B cell (primary cell): ENCODE results near the gene TOR1AIP1. TPM values are rescaled to one million over a fixed set of nuclear protein-coding genes. Genes with fewer than 3 reads are reported as not detected.
"Not testable (repeated sequence)": the region's sequence is repeated elsewhere in the genome, so short reads cannot be mapped to it uniquely, and the experiment has no call there.

Experiments used
- ATAC-seq: fragments of 200-7000 bp; cut with Tn5 transposase; one replicate; pipeline ENCODE4 v1.10.0; 2021; ENCODE audit warnings: low read depth, mild to moderate bottlenecking, moderate number of reproducible peaks, moderate library complexity
- CTCF ChIA-PET: fragments of 350-600 bp; sonication (Branson Sonifier 250); formaldehyde crosslinking; loops from one replicate; lab custom pipeline; 2021; ENCODE audit warnings: antibody characterized with exemption, inconsistent platforms; lab: Charles Lee
- POLR2A ChIA-PET: fragments of 350-600 bp; sonication (Branson Sonifier 250); formaldehyde crosslinking; loops from one replicate; lab custom pipeline; 2021; ENCODE audit warnings: antibody characterized with exemption; lab: Charles Lee
- DNase-seq: peaks from one replicate; pipeline ENCODE4 v3.0.0; 2013
- H2AFZ ChIP-seq: 2 replicates; pipeline ENCODE4 v1.6.1; 2012; ENCODE audit warnings: mild to moderate bottlenecking, low read depth, low read length; ENCODE audit not compliant: insufficient read depth, poor library complexity, severe bottlenecking
- H3K27ac ChIP-seq, 2 donors: 1 replicate in 1 of 2; 2 replicates in 1 of 2; pipeline ENCODE4 v1.5.1; 2012 to 2013; ENCODE audit warnings: low read length in 2 of 2, mild to moderate bottlenecking in 2 of 2, moderate library complexity in 1 of 2
- H3K27me3 ChIP-seq, 4 experiments: fragments of 200-600 bp in 1 of 4; sonication (generic) in 1 of 4; replicated peaks in 1 of 4; 1 replicate in 2 of 4; 2 replicates in 2 of 4; pipeline versions ENCODE4 v1.6.1 to v1.7.0; 2013 to 2016; ENCODE audit warnings: low read length in 3 of 4, mild to moderate bottlenecking in 2 of 4, mixed read lengths in 1 of 4, moderate library complexity in 1 of 4; ENCODE audit not compliant: insufficient read depth in 4 of 4, control insufficient read depth in 3 of 4; ENCODE audit errors: control extremely low read depth in 1 of 4
- H3K36me3 ChIP-seq, 2 experiments: replicated peaks in 1 of 2; 1 replicate in 1 of 2; 2 replicates in 1 of 2; pipeline versions ENCODE4 v1.6.1 to v1.7.1; 2013; ENCODE audit warnings: low read length in 1 of 2; ENCODE audit not compliant: insufficient read depth in 2 of 2, control insufficient read depth in 1 of 2; ENCODE audit errors: control extremely low read depth in 1 of 2, extremely low read depth in 1 of 2
- H3K4me1 ChIP-seq, 2 donors: fragments of 200-600 bp in 1 of 2; sonication (generic) in 1 of 2; 1 replicate in 1 of 2; 2 replicates in 1 of 2; pipeline versions ENCODE4 v1.5.1 to v1.6.1; 2013 to 2017; ENCODE audit warnings: low read length in 2 of 2; ENCODE audit not compliant: control insufficient read depth in 2 of 2, insufficient read depth in 2 of 2
- H3K4me2 ChIP-seq: replicated peaks from 2 replicates; pipeline ENCODE3; 2012; ENCODE audit warnings: mild to moderate bottlenecking, low read depth, low read length; ENCODE audit not compliant: poor library complexity, severe bottlenecking
- H3K4me3 ChIP-seq, 5 experiments: fragments of 200-600 bp in 1 of 5; sonication (generic) in 1 of 5; 1 replicate in 3 of 5; 2 replicates in 2 of 5; pipeline versions ENCODE4 v1.5.1 to v1.7.0; 2011 to 2016; ENCODE audit warnings: low read length in 4 of 5, mild to moderate bottlenecking in 4 of 5, low read depth in 2 of 5, control low read depth in 1 of 5, moderate library complexity in 1 of 5; ENCODE audit not compliant: insufficient read depth in 1 of 5; ENCODE audit errors: control extremely low read depth in 1 of 5, extremely low read depth in 1 of 5
- H3K79me2 ChIP-seq: fragments of 200-600 bp; sonication (generic); one replicate; pipeline ENCODE4 v1.6.0; 2016; ENCODE audit warnings: low read length; ENCODE audit not compliant: control insufficient read depth, insufficient read depth
- H3K9ac ChIP-seq: fragments of 200-600 bp; sonication (generic); 2 replicates; pipeline ENCODE4 v1.6.1; 2017; ENCODE audit warnings: mild to moderate bottlenecking, low read length, moderate library complexity
- H3K9me3 ChIP-seq, 3 donors: one replicate each; pipeline versions ENCODE4 v1.6.1 to v1.7.1; 2013; ENCODE audit warnings: low read length in 2 of 3; ENCODE audit not compliant: control insufficient read depth in 2 of 3, insufficient read depth in 1 of 3; ENCODE audit errors: control extremely low read depth in 1 of 3
- H4K20me1 ChIP-seq: 2 replicates; pipeline ENCODE4 v1.6.0; 2012; ENCODE audit warnings: mild to moderate bottlenecking, low read length; ENCODE audit not compliant: insufficient read depth, control insufficient read depth, poor library complexity, severe bottlenecking
- H3K27ac Mint-ChIP-seq: one replicate; pipeline ENCODE4 v1.8.0; 2021; ENCODE audit warnings: mixed read lengths
- H3K27me3 Mint-ChIP-seq: one replicate; pipeline ENCODE4 v1.8.0; 2021; ENCODE audit warnings: mixed read lengths
- H3K4me1 Mint-ChIP-seq: one replicate; pipeline ENCODE4 v1.8.0; 2021; ENCODE audit warnings: mixed read lengths
- H3K4me3 Mint-ChIP-seq: one replicate; pipeline ENCODE4 v1.8.0; 2021; ENCODE audit warnings: mixed read lengths
- H3K9me3 Mint-ChIP-seq: one replicate; pipeline ENCODE4 v1.8.0; 2022; ENCODE audit warnings: mixed read lengths; ENCODE audit not compliant: insufficient read depth
- CTCF ChIP-seq: fragments of 200-600 bp; IDR thresholded peaks from one replicate; pipeline ENCODE4 v1.8.0; 2022; ENCODE audit warnings: antibody characterized with exemption, mild to moderate bottlenecking
- EZH2 ChIP-seq: IDR thresholded peaks from 2 replicates; pipeline ENCODE4 v1.6.1; 2012; ENCODE audit warnings: borderline replicate concordance, low read depth, mild to moderate bottlenecking, moderate library complexity, low read length; ENCODE audit not compliant: insufficient read depth, poor library complexity, severe bottlenecking
- WGBS: methylation state at CpG from one replicate; pipeline ENCODE4 v1.1.5; 2013; ENCODE audit warnings: missing lambda C conversion rate; ENCODE audit not compliant: insufficient coverage; 5-methylcytosine and 5-hydroxymethylcytosine counted together
- intact Hi-C: fragments of 100-400 bp; cut with micrococcal nuclease; formaldehyde crosslinking; loops from one replicate; pipeline ENCODE4 v1.10.0; 2022
- polyA plus RNA-seq: library from polyadenylated mRNA; depleted of rRNA; stranded (reverse); fragments of >200 nt; gene quantifications from 2 replicates; pipeline ENCODE4 v1.2.3, GENCODE V29; 2012
- total RNA-seq, 2 donors: library from RNA; stranded (reverse); fragments of 120-200 nt in 1 of 2; gene quantifications; 1 replicate in 1 of 2; 2 replicates in 1 of 2; pipeline versions ENCODE4 v1.2.3 to v1.2.4, GENCODE V29; 2013 to 2022

The TOR1AIP1 gene
- total and polyA plus RNA-seq, 2 donors (not counting 1 experiment from before 2014, with no cell fraction given) = 43.3 to 98.1 TPM

- CTCF ChIA-PET = no interaction called here
- POLR2A ChIA-PET = no interaction called here
Measured at GRCh38 chr1:179958359-179958758, 76.3 kb downstream of the TOR1AIP1 start.

GRCh38 chr1:179962168-179962567, 80.1 kb downstream of the TOR1AIP1 start:
- H3K9me3 Mint-ChIP-seq, H3K27me3 Mint-ChIP-seq: not testable (repeated sequence)
- 100% methylated on average over 1 of the region's 8 CpGs for WGBS

More at GRCh38 chr1:179958359-179958758, 76.3 kb downstream of the TOR1AIP1 start:
- Histone ChIP-seq H2AFZ (no peak overlapping the region), H3K4me1 (peaks cover 16 to 25% of the 10 kb centered on the region in 2 donors), H4K20me1 (peaks cover 39% of the 10 kb centered on the region), H3K36me3 (peaks cover 0 to 2% of the 10 kb centered on the region in 2 experiments), H3K9ac (no peak overlapping the region), H3K79me2 (peaks cover 81% of the 10 kb centered on the region), H3K9me3 (peaks cover 0 to 5% (median 0%) of the 10 kb centered on the region in 3 donors), H3K4me2 (no peak overlapping the region), H3K27me3 (no peaks in the 10 kb centered on the region), H3K4me3 (no peak overlapping the region), H3K27ac (no peak overlapping the region)
- intact Hi-C loops = loop anchor here (10.0 kb wide), 3 partner anchors 676 to 1146 kb away; partner anchors contain the start of genes FAM20B and XPR1
- no peaks in the 10 kb centered on the region for H3K27me3 Mint-ChIP-seq
- H3K4me1 Mint-ChIP-seq = peaks cover 39% of the 10 kb centered on the region
- TF ChIP-seq CTCF (no peak), EZH2 (no peak)
- WGBS = no CpG with 5 or more reads among the region's 3 CpGs
- H3K27ac Mint-ChIP-seq = no peak overlapping the region
- DNase-seq (no peak), ATAC-seq (no peak)
- H3K4me3 Mint-ChIP-seq = no peak overlapping the region
- H3K9me3 Mint-ChIP-seq = no peaks in the 10 kb centered on the region

More at GRCh38 chr1:179962168-179962567, 80.1 kb downstream of the TOR1AIP1 start:
- H3K4me3 Mint-ChIP-seq, DNase-seq, intact Hi-C loops, H3K27ac ChIP-seq, H3K4me3 ChIP-seq, H3K4me1 ChIP-seq, POLR2A ChIA-PET, H3K27me3 ChIP-seq, H3K9ac ChIP-seq, H3K27ac Mint-ChIP-seq, H3K4me2 ChIP-seq, ATAC-seq, H2AFZ ChIP-seq, H3K36me3 ChIP-seq, CTCF ChIA-PET, H3K9me3 ChIP-seq: not testable (repeated sequence)
- H3K4me1 Mint-ChIP-seq = peaks cover 36% of the 10 kb centered on the region
- H3K79me2 ChIP-seq = peaks cover 90% of the 10 kb centered on the region
- peaks cover 43% of the 10 kb centered on the region for H4K20me1 ChIP-seq
